Heart left ventricle (tissue), 16 donors: Measurements from ENCODE around the gene SYNPO2. TPM values are rescaled to one million over a fixed set of nuclear protein-coding genes. Genes with fewer than 3 reads are reported as not detected.

Experiments used
- ATAC-seq, 4 donors: fragments of 200-7000 bp; cut with Tn5 transposase; one replicate each; pipeline ENCODE4 v1.9.1; 2020 to 2022; ENCODE audit warnings: moderate library complexity in 4 of 4, mild to moderate bottlenecking in 3 of 4, moderate number of reproducible peaks in 1 of 4
- DNase-seq, 5 donors: peaks; one replicate each; pipeline ENCODE4 v3.0.0-alpha.2; 2020
- H3K27ac ChIP-seq, 12 donors: fragments of 200-600 bp; sonication (generic) in 4 of 12; one replicate each; pipeline versions ENCODE4 v1.5.0 to v1.8.0; 2016 to 2022; ENCODE audit warnings: mild to moderate bottlenecking in 2 of 12
- H3K27me3 ChIP-seq, 9 donors: fragments of 200-600 bp; sonication (generic) in 2 of 9; one replicate each; pipeline versions ENCODE4 v1.5.1 to v1.8.0; 2016 to 2022; ENCODE audit warnings: mild to moderate bottlenecking in 3 of 9
- H3K36me3 ChIP-seq, 9 donors: fragments of 200-600 bp; sonication (generic) in 2 of 9; one replicate each; pipeline versions ENCODE4 v1.5.0 to v1.8.0; 2018 to 2022; ENCODE audit warnings: mild to moderate bottlenecking in 2 of 9
- H3K4me1 ChIP-seq, 12 donors: fragments of 200-600 bp; sonication (generic) in 4 of 12; one replicate each; pipeline versions ENCODE4 v1.5.0 to v1.8.0; 2016 to 2022; ENCODE audit warnings: mild to moderate bottlenecking in 3 of 12
- H3K4me3 ChIP-seq, 12 donors: fragments of 200-600 bp; sonication (generic) in 4 of 12; one replicate each; pipeline versions ENCODE4 v1.5.0 to v1.8.0; 2017 to 2022; ENCODE audit warnings: mild to moderate bottlenecking in 9 of 12, moderate library complexity in 4 of 12
- H3K9me3 ChIP-seq, 12 donors: fragments of 200-600 bp; sonication (generic) in 4 of 12; one replicate each; pipeline versions ENCODE4 v1.5.0 to v1.8.0; 2016 to 2022; ENCODE audit warnings: mild to moderate bottlenecking in 1 of 12
- CTCF ChIP-seq, 12 donors: fragments of 200-600 bp; sonication (generic) in 4 of 12; IDR thresholded peaks; one replicate each; pipeline versions ENCODE4 v1.5.0 to v1.8.0; 2018 to 2022; ENCODE audit warnings: antibody characterized with exemption in 12 of 12, mild to moderate bottlenecking in 5 of 12
- POLR2A ChIP-seq, 2 donors: fragments of 450-650 bp; IDR thresholded peaks; one replicate each; pipeline ENCODE4 v1.6.1; 2017; ENCODE audit warnings: antibody characterized with exemption in 2 of 2, mild to moderate bottlenecking in 2 of 2, moderate library complexity in 2 of 2
- WGBS, 4 donors: extraction: QIAGEN DNeasy Blood & Tissue Kit in 2 of 4; methylation state at CpG; one replicate each; pipeline versions ENCODE4 v1.1.5 to v1.1.7; 2013 to 2018; 5-methylcytosine and 5-hydroxymethylcytosine counted together
- intact Hi-C, 10 donors: fragments of 100-400 bp; cut with DNase I; formaldehyde crosslinking; loops; one replicate each; pipeline versions ENCODE4 v1.11.1 to v1.14.2; 2022
- polyA plus RNA-seq, 2 donors: library from polyadenylated mRNA; stranded (reverse); fragments of 200-250 nt; gene quantifications; one replicate each; pipeline ENCODE4 v1.2.3, GENCODE V29; 2013
- total RNA-seq, 9 donors: library from RNA; depleted of rRNA in 2 of 9; stranded (reverse); fragments of >200 nt in 2 of 9; fragmentation: NEBNext Ultra II Directional in 3 of 9; extraction: Animal tissue kit (Norgen Biotek cat#: 25700) in 3 of 9; gene quantifications; one replicate each; pipeline versions ENCODE4 v1.1.0 to v1.2.4, GENCODE V29; 2016 to 2023
- donor health status: ischemic (EF 13 %, LVEDD 7.1; RV severe dilation, severe dysfunction).
- donor health status: healthy with polysubstance abuse.
- donor health status: DM: no; HTN: yes; CAD: no.
- donor health status: DM: no; HTN: no; CAD: no.
- donor health status: ischemic (EF 25% LVEDD 6.9; RV normal size, moderate dysfunction).
- donor health status: ischemic (EF 25% LVEDD 5.7; RV mildly dilated, moderate dysfunction).
- donor health status: healthy.
- donor health status: DM: yes; HTN: yes; CAD: no.
- donor health status: ischemic (EF 35%, LVEDD 5.7; RV mildly dilated, moderate dysfunction).
- donor health status: nonischemic (EF 11% LVEDD 7.7; RV severe dilation, severe dysfunction).
- donor health status: DM: yes; HTN: yes; CAD: no.
- donor health status: PGD.
- donor health status: ischemic (EF 29% LVEDD 5.4; RV normal size, mild dysfunction).
- donor health status: nonischemic (EF 23%, LVEDD 6.1; RV moderate dilation, normal function).

The SYNPO2 gene
- total and polyA plus RNA-seq, 11 donors, result 31.2 to 290 (median 231) TPM

- no peaks in the 10 kb centered on the region for H3K9me3 ChIP-seq
- DNase-seq (no peak), ATAC-seq (no peak)
- no peaks in the 10 kb centered on the region for H3K36me3 ChIP-seq
- H3K27ac ChIP-seq, result peak overlapping the region in 7 of 12 donors; percentile 55 to 82 (median 74)
- WGBS, 4 donors, result 46 to 73% (median 52%) methylated on average over 3 of the region's 3 CpGs
- TF ChIP-seq CTCF (IDR thresholded peaks at IDR 0.05), result no peak
- TF ChIP-seq POLR2A (IDR thresholded peaks at IDR 0.05), result no peak
- intact Hi-C loops, result no loop called here
- no peaks in the 10 kb centered on the region for H3K27me3 ChIP-seq
- peaks cover 0 to 50% (median 23%) of the 10 kb centered on the region in 12 donors for H3K4me1 ChIP-seq
- no peak overlapping the region for H3K4me3 ChIP-seq
Observed at GRCh38 chr4:118911238-118911703, 22.6 kb downstream of the SYNPO2 start.

- 90 to 93% (median 92%) methylated on average over 3 of the region's 3 CpGs for WGBS, 4 donors
- DNase-seq (no peak), ATAC-seq (no peak)
- Histone ChIP-seq H3K27me3 (no peaks in the 10 kb centered on the region), H3K4me3 (no peak overlapping the region), H3K27ac (peak overlapping the region in 2 of 12 donors; percentile 70 to 82), H3K4me1 (peaks cover 0 to 59% (median 27%) of the 10 kb centered on the region in 12 donors), H3K9me3 (no peaks in the 10 kb centered on the region), H3K36me3 (no peaks in the 10 kb centered on the region)
- intact Hi-C loops, result no loop called here
- TF ChIP-seq POLR2A (IDR thresholded peaks at IDR 0.05) (no peak), CTCF (IDR thresholded peaks at IDR 0.05) (no peak)
Observed at GRCh38 chr4:118915468-118915867, 26.8 kb downstream of the SYNPO2 start.

GRCh38 chr4:118916691-118917289 lies 28.1 kb downstream of the SYNPO2 start:
- intact Hi-C loops, result no loop called here
- H3K4me3 ChIP-seq, result no peak overlapping the region
- ATAC-seq, result peak in 2 of 4 donors; percentile 4 to 33
- DNase-seq, result no peak
- H3K4me1 ChIP-seq, result peaks cover 0 to 61% (median 34%) of the 10 kb centered on the region in 12 donors
- TF ChIP-seq POLR2A (IDR thresholded peaks at IDR 0.05) (no peak), CTCF (IDR thresholded peaks at IDR 0.05) (no peak)
- WGBS, 4 donors, result 85 to 91% (median 89%) methylated on average over 9 of the region's 9 CpGs
- H3K27ac ChIP-seq, result peak overlapping the region in 8 of 12 donors; percentile 4 to 82 (median 60)
- H3K9me3 ChIP-seq, result no peaks in the 10 kb centered on the region
- no peaks in the 10 kb centered on the region for H3K36me3 ChIP-seq
- H3K27me3 ChIP-seq, result no peaks in the 10 kb centered on the region

- intact Hi-C loops, result no loop called here
- Histone ChIP-seq H3K4me3 (no peak overlapping the region), H3K36me3 (no peaks in the 10 kb centered on the region), H3K27ac (peak overlapping the region in 10 of 12 donors; percentile 49 to 94 (median 77)), H3K9me3 (no peaks in the 10 kb centered on the region), H3K27me3 (no peaks in the 10 kb centered on the region), H3K4me1 (peaks cover 0 to 68% (median 42%) of the 10 kb centered on the region in 12 donors)
- no peak for DNase-seq
- ATAC-seq, result no peak
- WGBS, 4 donors, result 35 to 70% (median 55%) methylated on average over 2 of the region's 2 CpGs
- TF ChIP-seq POLR2A (IDR thresholded peaks at IDR 0.05) (no peak), CTCF (IDR thresholded peaks at IDR 0.05) (no peak)
Observed at GRCh38 chr4:118917582-118917981, 28.9 kb downstream of the SYNPO2 start.
